Astrocyte (in vitro differentiated cells and primary cell): ENCODE data around the gene NR3C1. TPM values are rescaled to one million over a fixed set of nuclear protein-coding genes. Genes with fewer than 3 reads are reported as not detected.

Experiments used
- DNase-seq: peaks from one replicate; pipeline ENCODE4 v3.0.0-alpha.2; 2010; ENCODE audit warnings: low read depth
- FAIRE-seq: peaks from 2 replicates; lab custom pipeline; 2011; peaks lifted over from hg19 to GRCh38; lab: Jason Lieb, UNC
- H2AFZ ChIP-seq: 2 replicates; pipeline ENCODE4 v1.6.0; 2012; ENCODE audit warnings: low read depth, low read length, inconsistent platforms
- H3K27ac ChIP-seq: 2 replicates; pipeline ENCODE4 v1.5.1; 2011; ENCODE audit warnings: low read depth, low read length, inconsistent platforms
- H3K27me3 ChIP-seq: 2 replicates; pipeline ENCODE4 v1.6.0; 2011; ENCODE audit warnings: low read length, inconsistent platforms; ENCODE audit not compliant: insufficient read depth
- H3K36me3 ChIP-seq: 2 replicates; pipeline ENCODE4 v1.5.1; 2011; ENCODE audit warnings: low read length, inconsistent platforms; ENCODE audit not compliant: insufficient read depth
- H3K4me1 ChIP-seq: 2 replicates; pipeline ENCODE4 v1.5.1; 2011; ENCODE audit warnings: low read length, inconsistent platforms; ENCODE audit not compliant: insufficient read depth
- H3K4me2 ChIP-seq: 2 replicates; pipeline ENCODE4 v1.6.0; 2012; ENCODE audit warnings: low read length, inconsistent platforms
- H3K4me3 ChIP-seq: 2 replicates; pipeline ENCODE4 v1.5.1; 2011; ENCODE audit warnings: low read depth, mild to moderate bottlenecking, low read length, inconsistent platforms; ENCODE audit not compliant: insufficient read depth
- H3K79me2 ChIP-seq: 2 replicates; pipeline ENCODE4 v1.6.0; 2012; ENCODE audit warnings: mild to moderate bottlenecking, low read length, inconsistent platforms; ENCODE audit not compliant: insufficient read depth
- H3K9ac ChIP-seq: 2 replicates; pipeline ENCODE4 v1.6.0; 2012; ENCODE audit warnings: mild to moderate bottlenecking, low read length, inconsistent platforms
- H3K9me3 ChIP-seq: 2 replicates; pipeline ENCODE4 v1.5.1; 2012; ENCODE audit warnings: low read depth, mild to moderate bottlenecking, low read length, inconsistent platforms; ENCODE audit not compliant: insufficient read depth
- H4K20me1 ChIP-seq: 2 replicates; pipeline ENCODE4 v1.6.0; 2012; ENCODE audit warnings: low read length, inconsistent platforms; ENCODE audit not compliant: insufficient read depth
- H3K27ac Mint-ChIP-seq: one replicate; pipeline ENCODE4 v1.8.0; 2021; ENCODE audit warnings: mild to moderate bottlenecking, mixed read lengths; ENCODE audit not compliant: unreplicated experiment
- H3K27me3 Mint-ChIP-seq: one replicate; pipeline ENCODE4 v1.8.0; 2021; ENCODE audit warnings: low read depth, mixed read lengths; ENCODE audit not compliant: unreplicated experiment
- H3K36me3 Mint-ChIP-seq: one replicate; pipeline ENCODE4 v1.8.0; 2021; ENCODE audit warnings: low read depth, mixed read lengths; ENCODE audit not compliant: unreplicated experiment
- H3K4me1 Mint-ChIP-seq: one replicate; pipeline ENCODE4 v1.8.0; 2021; ENCODE audit warnings: low read depth, mixed read lengths; ENCODE audit not compliant: unreplicated experiment
- H3K4me3 Mint-ChIP-seq: one replicate; pipeline ENCODE4 v1.8.0; 2021; ENCODE audit warnings: mild to moderate bottlenecking, moderate library complexity, mixed read lengths; ENCODE audit not compliant: unreplicated experiment
- H3K9me3 Mint-ChIP-seq: one replicate; pipeline ENCODE4 v1.8.0; 2021; ENCODE audit warnings: mild to moderate bottlenecking, mixed read lengths; ENCODE audit not compliant: unreplicated experiment
- CTCF ChIP-seq: IDR thresholded peaks from 2 replicates; pipeline ENCODE4 v1.5.1; 2011; ENCODE audit warnings: low read depth, mild to moderate bottlenecking, inconsistent platforms, low read length, moderate library complexity; ENCODE audit not compliant: insufficient read depth
- EZH2 ChIP-seq: IDR thresholded peaks from 2 replicates; pipeline ENCODE4 v1.6.1; 2012; ENCODE audit warnings: mild to moderate bottlenecking, low read length, inconsistent platforms; ENCODE audit not compliant: insufficient read depth
- total RNA-seq: library from RNA; stranded (reverse); gene quantifications from 2 replicates; pipeline ENCODE4 v1.2.1, GENCODE V29; 2021

Gene NR3C1
- total RNA-seq, 1 donor from 2014 or later: 35.4 TPM

GRCh38 chr5:143425835-143426234 lies 22.3 kb upstream of the NR3C1 start:
- Histone ChIP-seq H3K27me3 (no peaks in the 10 kb centered on the region), H3K27ac (no peak overlapping the region), H3K4me2 (no peak overlapping the region), H3K9ac (no peak overlapping the region), H3K9me3 (no peaks in the 10 kb centered on the region), H3K36me3 (no peaks in the 10 kb centered on the region), H2AFZ (no peak overlapping the region), H4K20me1 (no peaks in the 10 kb centered on the region), H3K4me1 (no peaks in the 10 kb centered on the region), H3K79me2 (no peaks in the 10 kb centered on the region), H3K4me3 (no peak overlapping the region)
- Mint-ChIP-seq H3K27ac (no peak overlapping the region), H3K36me3 (no peaks in the 10 kb centered on the region), H3K9me3 (no peaks in the 10 kb centered on the region), H3K27me3 (peaks cover 2% of the 10 kb centered on the region), H3K4me3 (no peak overlapping the region), H3K4me1 (no peaks in the 10 kb centered on the region)
- TF ChIP-seq CTCF: no peak
- no peak for TF ChIP-seq EZH2
- DNase-seq: no peak
- no peak for FAIRE-seq

GRCh38 chr5:143418140-143418866 lies 14.8 kb upstream of the NR3C1 start:
- no peak for TF ChIP-seq CTCF
- TF ChIP-seq EZH2: no peak
- H3K9ac ChIP-seq: no peak overlapping the region
- H3K4me3 ChIP-seq: no peak overlapping the region
- H3K27me3 ChIP-seq: no peaks in the 10 kb centered on the region
- no peak overlapping the region for H3K4me3 Mint-ChIP-seq
- H3K36me3 Mint-ChIP-seq: no peaks in the 10 kb centered on the region
- H3K27me3 Mint-ChIP-seq: peaks cover 9% of the 10 kb centered on the region
- no peaks in the 10 kb centered on the region for H4K20me1 ChIP-seq
- no peaks in the 10 kb centered on the region for H3K36me3 ChIP-seq
- no peaks in the 10 kb centered on the region for H3K4me1 ChIP-seq
- no peaks in the 10 kb centered on the region for H3K4me1 Mint-ChIP-seq
- H3K27ac ChIP-seq: no peak overlapping the region
- H3K9me3 ChIP-seq: no peaks in the 10 kb centered on the region
- FAIRE-seq: no peak
- H3K27ac Mint-ChIP-seq: no peak overlapping the region
- no peak overlapping the region for H3K4me2 ChIP-seq
- no peaks in the 10 kb centered on the region for H3K9me3 Mint-ChIP-seq
- no peaks in the 10 kb centered on the region for H3K79me2 ChIP-seq
- no peak overlapping the region for H2AFZ ChIP-seq
- DNase-seq: no peak

GRCh38 chr5:143417503-143418139 lies 14.1 kb upstream of the NR3C1 start:
- Histone ChIP-seq H3K27me3 (no peaks in the 10 kb centered on the region), H4K20me1 (no peaks in the 10 kb centered on the region), H3K4me1 (no peaks in the 10 kb centered on the region), H3K9me3 (no peaks in the 10 kb centered on the region), H3K4me3 (no peak overlapping the region), H3K27ac (no peak overlapping the region), H3K79me2 (no peaks in the 10 kb centered on the region), H2AFZ (no peak overlapping the region), H3K36me3 (no peaks in the 10 kb centered on the region), H3K9ac (no peak overlapping the region), H3K4me2 (no peak overlapping the region)
- peaks cover 9% of the 10 kb centered on the region for H3K27me3 Mint-ChIP-seq
- no peaks in the 10 kb centered on the region for H3K36me3 Mint-ChIP-seq
- no peaks in the 10 kb centered on the region for H3K9me3 Mint-ChIP-seq
- peaks cover 1% of the 10 kb centered on the region for H3K4me1 Mint-ChIP-seq
- H3K4me3 Mint-ChIP-seq: no peak overlapping the region
- H3K27ac Mint-ChIP-seq: no peak overlapping the region
- FAIRE-seq (no peak), DNase-seq (no peak)
- TF ChIP-seq EZH2 (no peak), CTCF (no peak)
